22Rv1 (cell line): ENCODE data around the gene ETS1.

Experiments
- CTCF ChIP-seq: fragments of 450-650 bp; IDR thresholded peaks from 2 replicates; pipeline ENCODE4 v1.5.1; 2017; ENCODE audit warnings: mild to moderate bottlenecking
- ZFX ChIP-seq: fragments of 450-650 bp; IDR thresholded peaks from 2 replicates; pipeline ENCODE4 v1.6.1; 2017; ENCODE audit warnings: antibody characterized with exemption, borderline replicate concordance

DNA sequence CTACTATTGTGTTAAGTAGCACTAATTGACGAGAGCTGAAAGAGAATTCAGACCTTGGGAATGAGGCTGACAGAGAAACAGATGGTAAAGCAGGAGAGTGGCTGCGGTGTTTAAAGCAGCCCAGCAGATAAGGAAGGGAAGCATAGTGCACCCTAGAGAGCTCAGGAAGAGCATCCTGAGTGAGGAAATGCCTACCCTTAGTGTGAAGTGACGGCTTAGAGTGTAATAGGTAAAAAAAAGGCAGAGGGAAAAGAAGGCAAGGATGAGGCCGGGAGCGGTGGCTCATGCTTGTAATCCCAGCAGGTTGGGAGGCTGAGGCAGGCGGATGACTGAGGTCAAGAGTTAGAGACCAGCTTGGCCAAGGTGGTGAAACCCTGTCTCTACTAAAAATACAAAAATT lies 22.4 kb upstream of the ETS1 start:
- TF ChIP-seq CTCF = no peak
- no peak for TF ChIP-seq ZFX
